ENCODE measurements around the gene ENPP1.
A peak's percentile ranks its signal among the peaks of the same experiment; 100 is the strongest.

Gene ENPP1

GRCh38 chr6:131920656-131921055, 112.8 kb downstream of the ENPP1 start:
- H3K9me3 ChIP-seq (ENCODE audit: control insufficient read depth, low read length), result no peaks in the 10 kb centered on the region
- no peaks in the 10 kb centered on the region for H3K27me3 ChIP-seq (ENCODE audit: control insufficient read depth, insufficient read depth, low read length)
- no peak overlapping the region for H3K4me3 ChIP-seq (ENCODE audit: low read depth, low read length)
- no peaks in the 10 kb centered on the region for H3K36me3 ChIP-seq (ENCODE audit: control insufficient read depth, insufficient read depth, low read length)
- no peaks in the 10 kb centered on the region for H3K79me2 ChIP-seq
- no peak for TF ChIP-seq CTCF (IDR thresholded peaks at IDR 0.05)
- no peak overlapping the region for H3K27ac ChIP-seq
- H3K4me1 ChIP-seq, result no peaks in the 10 kb centered on the region
- no peak overlapping the region for H2AFZ ChIP-seq
- no peak overlapping the region for H3K4me2 ChIP-seq (ENCODE audit: low read length)
- H3K9ac ChIP-seq, result no peak overlapping the region

GRCh38 chr6:131923356-131923755, 115.5 kb downstream of the ENPP1 start:
- H3K27ac ChIP-seq, result no peak overlapping the region
- no peaks in the 10 kb centered on the region for H3K4me1 ChIP-seq
- no peak overlapping the region for H3K9ac ChIP-seq
- H3K27me3 ChIP-seq (ENCODE audit: control insufficient read depth, insufficient read depth, low read length), result no peaks in the 10 kb centered on the region
- H2AFZ ChIP-seq, result no peak overlapping the region
- TF ChIP-seq CTCF (IDR thresholded peaks at IDR 0.05), result peak; percentile 39
- H3K79me2 ChIP-seq, result no peaks in the 10 kb centered on the region
- no peaks in the 10 kb centered on the region for H3K36me3 ChIP-seq (ENCODE audit: control insufficient read depth, insufficient read depth, low read length)
- H3K4me2 ChIP-seq (ENCODE audit: low read length), result no peak overlapping the region
- H3K4me3 ChIP-seq (ENCODE audit: low read depth, low read length), result no peak overlapping the region
- H3K9me3 ChIP-seq (ENCODE audit: control insufficient read depth, low read length), result no peaks in the 10 kb centered on the region

GRCh38 chr6:131924881-131925474, 117.2 kb downstream of the ENPP1 start:
- no peak overlapping the region for H3K4me2 ChIP-seq (ENCODE audit: low read length)
- H3K9ac ChIP-seq, result no peak overlapping the region
- no peak overlapping the region for H3K4me3 ChIP-seq (ENCODE audit: low read depth, low read length)
- peak; percentile 42 for TF ChIP-seq CTCF (IDR thresholded peaks at IDR 0.05)
- H3K79me2 ChIP-seq, result no peaks in the 10 kb centered on the region
- no peaks in the 10 kb centered on the region for H3K27me3 ChIP-seq (ENCODE audit: control insufficient read depth, insufficient read depth, low read length)
- H3K27ac ChIP-seq, result no peak overlapping the region
- H2AFZ ChIP-seq, result no peak overlapping the region
- H3K36me3 ChIP-seq (ENCODE audit: control insufficient read depth, insufficient read depth, low read length), result no peaks in the 10 kb centered on the region
- no peaks in the 10 kb centered on the region for H3K4me1 ChIP-seq
- H3K9me3 ChIP-seq (ENCODE audit: control insufficient read depth, low read length), result no peaks in the 10 kb centered on the region

GRCh38 chr6:131929264-131929663, 121.4 kb downstream of the ENPP1 start:
- Histone ChIP-seq H3K4me1 (no peaks in the 10 kb centered on the region), H2AFZ (no peak overlapping the region), H3K27me3 (ENCODE audit: control insufficient read depth, insufficient read depth, low read length) (no peaks in the 10 kb centered on the region), H3K9me3 (ENCODE audit: control insufficient read depth, low read length) (no peaks in the 10 kb centered on the region), H3K4me2 (ENCODE audit: low read length) (no peak overlapping the region), H3K79me2 (no peaks in the 10 kb centered on the region), H3K27ac (no peak overlapping the region), H3K9ac (no peak overlapping the region), H3K36me3 (ENCODE audit: control insufficient read depth, insufficient read depth, low read length) (no peaks in the 10 kb centered on the region), H3K4me3 (ENCODE audit: low read depth, low read length) (no peak overlapping the region)
- no peak for TF ChIP-seq CTCF (IDR thresholded peaks at IDR 0.05)

- Histone ChIP-seq H3K36me3 (ENCODE audit: control insufficient read depth, insufficient read depth, low read length) (no peaks in the 10 kb centered on the region), H3K27me3 (ENCODE audit: control insufficient read depth, insufficient read depth, low read length) (no peaks in the 10 kb centered on the region), H3K4me3 (ENCODE audit: low read depth, low read length) (no peak overlapping the region), H3K79me2 (no peaks in the 10 kb centered on the region), H3K27ac (no peak overlapping the region), H3K9me3 (ENCODE audit: control insufficient read depth, low read length) (no peaks in the 10 kb centered on the region), H3K9ac (no peak overlapping the region), H2AFZ (no peak overlapping the region), H3K4me1 (no peaks in the 10 kb centered on the region), H3K4me2 (ENCODE audit: low read length) (no peak overlapping the region)
- no peak for TF ChIP-seq CTCF (IDR thresholded peaks at IDR 0.05)
These were observed 122.2 kb downstream of the ENPP1 start for GRCh38 chr6:131929976-131930375.
